IMR-90 (cell line): ENCODE results near the gene LTBP1. TPM values are rescaled to one million over a fixed set of nuclear protein-coding genes. Genes with fewer than 3 reads are reported as not detected.

Source experiments
- ATAC-seq: fragments of 200-7000 bp; cut with Tn5 transposase; 2 replicates; pipeline ENCODE4 v1.9.1; 2020; ENCODE audit warnings: low read depth, mild to moderate bottlenecking, moderate library complexity
- BruUV-seq: library from RNA; stranded (reverse); fragments of 400-500 nt; replicated peaks from 2 replicates; lab custom pipeline; 2021; lab: Mats Ljungman, UMichigan
- CTCF ChIA-PET: fragments of 300-600 bp; formaldehyde crosslinking; extraction: SDS; loops from one replicate; lab custom pipeline; 2021; ENCODE audit warnings: antibody characterized with exemption; lab: Yijun Ruan, JAX
- POLR2A ChIA-PET: fragments of 300-600 bp; sonication (Branson Sonifier 250); formaldehyde crosslinking; loops from one replicate; lab custom pipeline; 2022; ENCODE audit warnings: antibody characterized with exemption; ENCODE audit not compliant: unreplicated experiment; lab: Charles Lee
- DNase-seq: peaks from one replicate; pipeline ENCODE4 v3.0.0; 2013
- H2AFZ ChIP-seq: replicated peaks from 2 replicates; pipeline ENCODE3; 2013; ENCODE audit warnings: low read length, mild to moderate bottlenecking; ENCODE audit not compliant: poor library complexity
- H2AK5ac ChIP-seq: 2 replicates; pipeline ENCODE4 v1.6.1; 2013; ENCODE audit warnings: low read depth, low read length, inconsistent platforms
- H2AK9ac ChIP-seq: replicated peaks from 2 replicates; pipeline ENCODE3; 2013; ENCODE audit warnings: mild to moderate bottlenecking, low read depth, low read length, moderate library complexity; ENCODE audit not compliant: poor library complexity
- H2BK120ac ChIP-seq: 2 replicates; pipeline ENCODE4 v1.6.1; 2013; ENCODE audit warnings: low read depth, low read length, inconsistent platforms
- H2BK15ac ChIP-seq: 3 replicates; pipeline ENCODE4 v1.6.1; 2013; ENCODE audit warnings: low read depth, low read length, inconsistent platforms
- H2BK20ac ChIP-seq: 2 replicates; pipeline ENCODE4 v1.6.1; 2013; ENCODE audit warnings: low read depth, mild to moderate bottlenecking, inconsistent platforms, low read length, moderate library complexity
- H2BK5ac ChIP-seq: 2 replicates; pipeline ENCODE4 v1.6.1; 2013; ENCODE audit warnings: mild to moderate bottlenecking, low read depth, low read length, inconsistent platforms; ENCODE audit not compliant: poor library complexity, severe bottlenecking
- H3K14ac ChIP-seq: replicated peaks from 2 replicates; pipeline ENCODE4 v1.6.1; 2013; ENCODE audit warnings: low read depth, low read length, inconsistent platforms
- H3K18ac ChIP-seq: 2 replicates; pipeline ENCODE4 v1.6.1; 2013; ENCODE audit warnings: low read depth, low read length, control low read depth
- H3K23ac ChIP-seq: 2 replicates; pipeline ENCODE4 v1.6.1; 2013; ENCODE audit warnings: low read depth, low read length, inconsistent platforms
- H3K27ac ChIP-seq: 2 replicates; pipeline ENCODE4 v1.5.1; 2013; ENCODE audit warnings: mild to moderate bottlenecking, control low read depth, low read length; ENCODE audit not compliant: insufficient read depth
- H3K27me3 ChIP-seq: 2 replicates; pipeline ENCODE4 v1.6.1; 2013; ENCODE audit warnings: low read length; ENCODE audit not compliant: control insufficient read depth, insufficient read depth
- H3K36me3 ChIP-seq: 2 replicates; pipeline ENCODE4 v1.6.1; 2013; ENCODE audit warnings: low read length, mixed read lengths; ENCODE audit not compliant: control insufficient read depth, insufficient read depth
- H3K4ac ChIP-seq: 2 replicates; pipeline ENCODE4 v1.6.1; 2013; ENCODE audit warnings: low read depth, low read length, inconsistent platforms
- H3K4me1 ChIP-seq: 2 replicates; pipeline ENCODE4 v1.6.1; 2013; ENCODE audit warnings: low read length, mixed read lengths; ENCODE audit not compliant: control insufficient read depth, insufficient read depth
- H3K4me2 ChIP-seq: 2 replicates; pipeline ENCODE4 v1.6.1; 2013; ENCODE audit warnings: low read depth, mild to moderate bottlenecking, control low read depth, low read length, moderate library complexity
- H3K4me3 ChIP-seq: 2 replicates; pipeline ENCODE4 v1.5.1; 2013; ENCODE audit warnings: low read depth, mild to moderate bottlenecking, control low read depth, low read length, moderate library complexity; ENCODE audit not compliant: insufficient read depth
- H3K56ac ChIP-seq: 2 replicates; pipeline ENCODE4 v1.6.1; 2013; ENCODE audit warnings: low read length, inconsistent platforms; ENCODE audit not compliant: insufficient read depth; ENCODE audit errors: extremely low read depth
- H3K79me1 ChIP-seq, 2 experiments: 2 replicates each; pipeline ENCODE4 v1.6.1; 2013; ENCODE audit warnings: low read length in 2 of 2, inconsistent platforms in 1 of 2, low read depth in 1 of 2
- H3K9ac ChIP-seq: 2 replicates; pipeline ENCODE4 v1.6.1; 2013; ENCODE audit warnings: low read depth, low read length, control low read depth
- H3K9me1 ChIP-seq: 2 replicates; pipeline ENCODE4 v1.6.1; 2013; ENCODE audit warnings: low read length, inconsistent platforms; ENCODE audit not compliant: insufficient read depth
- H3K9me3 ChIP-seq: 2 replicates; pipeline ENCODE4 v1.6.1; 2013; ENCODE audit warnings: low read length; ENCODE audit not compliant: control insufficient read depth, insufficient read depth
- H4K20me1 ChIP-seq: 2 replicates; pipeline ENCODE4 v1.6.1; 2013; ENCODE audit warnings: low read length, inconsistent platforms; ENCODE audit not compliant: insufficient read depth
- H4K5ac ChIP-seq: 2 replicates; pipeline ENCODE4 v1.6.1; 2013; ENCODE audit warnings: mild to moderate bottlenecking, low read depth, low read length, control low read depth
- H4K8ac ChIP-seq, 2 experiments: 2 replicates each; pipeline ENCODE4 v1.6.1; 2013; ENCODE audit warnings: low read depth in 2 of 2, low read length in 2 of 2, control low read depth in 1 of 2, inconsistent platforms in 1 of 2
- H4K91ac ChIP-seq: 2 replicates; pipeline ENCODE4 v1.6.1; 2013; ENCODE audit warnings: low read depth, low read length, inconsistent platforms; ENCODE audit not compliant: insufficient read depth
- CHD1 ChIP-seq: IDR thresholded peaks from 2 replicates; pipeline ENCODE4 v1.6.1; 2012; ENCODE audit warnings: low read depth, low read length, improper control_type of control experiment
- SMC3 ChIP-seq: fragments of 150-350 bp; IDR thresholded peaks from 2 replicates; pipeline ENCODE4 v1.6.1; 2016; ENCODE audit warnings: low read depth, mild to moderate bottlenecking, antibody characterized with exemption, low read length, moderate library complexity
- WGBS, 2 experiments: methylation state at CpG; one replicate each; pipeline versions ENCODE4 v1.1.5 to v1.1.7; 2013; ENCODE audit warnings: missing lambda C conversion rate in 2 of 2; ENCODE audit not compliant: insufficient read length in 1 of 2; ENCODE audit errors: extremely low coverage in 2 of 2; 5-methylcytosine and 5-hydroxymethylcytosine counted together
- dilution Hi-C: fragments of 300-500 bp; cut with HindIII; formaldehyde crosslinking; loops from one replicate; pipeline ENCODE4 v1.14.3; 2018; ENCODE audit warnings: low sequenced_read_pairs; ENCODE audit not compliant: unreplicated experiment
- in situ Hi-C: fragments of 300-500 bp; cut with MboI; formaldehyde crosslinking; loops from 3 replicates; pipeline ENCODE4 v1.14.3; 2019; ENCODE audit warnings: low sequenced_read_pairs, inconsistent platforms, mixed read lengths
- intact Hi-C: fragments of 100-400 bp; cut with micrococcal nuclease; formaldehyde crosslinking; loops from 2 replicates; pipeline ENCODE4 v1.10.0; 2022
- polyA plus RNA-seq, 3 experiments: library from polyadenylated mRNA; depleted of rRNA; stranded (reverse); fragments of >200 nt; gene quantifications; 2 replicates each; pipeline ENCODE4 v1.2.3, GENCODE V29; 2012; ENCODE audit warnings: low replicate concordance in 1 of 3
- total RNA-seq: library from RNA; depleted of rRNA; stranded (reverse); fragments of >200 nt; gene quantifications from 2 replicates; pipeline ENCODE4 v1.2.3, GENCODE V29; 2012

The LTBP1 gene
- total and polyA plus RNA-seq, 2 of the 4 experiments (the other 2 are of a cell fraction) = 235 to 326 TPM

DNA sequence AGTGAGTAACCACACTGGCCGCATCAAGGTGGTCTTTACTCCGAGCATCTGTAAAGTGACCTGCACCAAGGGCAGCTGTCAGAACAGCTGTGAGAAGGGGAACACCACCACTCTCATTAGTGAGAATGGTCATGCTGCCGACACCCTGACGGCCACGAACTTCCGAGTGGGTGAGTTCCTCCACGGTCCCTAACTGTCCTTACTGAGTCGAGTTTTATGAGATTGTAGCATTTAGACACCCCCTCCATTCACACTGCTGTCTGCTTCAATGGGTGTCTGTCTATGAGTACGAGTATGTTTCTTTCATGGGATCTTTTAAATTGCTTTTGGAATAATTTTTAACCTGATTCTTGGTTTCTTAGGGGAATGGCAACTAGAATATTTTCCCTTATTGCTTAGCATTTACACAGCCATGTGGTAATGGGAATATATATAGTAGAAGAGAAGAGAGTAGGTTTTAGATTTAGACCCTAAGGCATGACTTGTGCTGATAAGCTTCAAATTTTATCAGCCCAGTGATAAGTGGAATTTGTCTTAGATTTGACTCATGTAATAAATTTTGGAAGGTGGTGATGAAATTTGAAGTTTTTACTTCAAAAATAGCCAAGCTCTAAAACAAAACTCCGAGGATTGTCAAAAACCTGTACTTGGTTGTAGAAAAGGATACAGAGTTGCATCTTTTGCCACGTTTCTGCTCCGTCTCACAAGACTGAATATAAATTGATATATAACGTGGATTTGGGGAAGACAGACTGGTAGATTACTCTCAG lies 188.2 kb downstream of the LTBP1 start:
- WGBS, 2 experiments = no CpG with 5 or more reads among the region's 13 CpGs
- CTCF ChIA-PET = interaction anchor here (0.7 to 1.1 kb wide), 4 partner anchors 24 to 197 kb away, joined by 3 read pairs; no protein-coding TSS in a partner anchor
- Histone ChIP-seq H3K9me3 (no peaks in the 10 kb centered on the region), H2BK20ac (peak overlapping the region; percentile 89), H3K27ac (peak overlapping the region; percentile 92), H3K4me3 (peak overlapping the region; percentile 74), H3K36me3 (peaks cover 7% of the 10 kb centered on the region), H3K4ac (peak overlapping the region; percentile 99), H2BK120ac (peak overlapping the region; percentile 99), H4K5ac (peak overlapping the region; percentile 92), H3K4me2 (peak overlapping the region; percentile 84), H4K91ac (peak overlapping the region; percentile 99), H3K4me1 (peaks cover 23% of the 10 kb centered on the region), H2BK5ac (peak overlapping the region; percentile 97), H2AFZ (peak overlapping the region; percentile 68), H3K9ac (peak overlapping the region; percentile 92), H3K23ac (peak overlapping the region; percentile 100), H3K56ac (peak overlapping the region; percentile 91), H4K8ac (peak overlapping the region; percentile 71 to 94), H3K27me3 (no peaks in the 10 kb centered on the region), H2BK15ac (peak overlapping the region; percentile 80; the same call in 2 of the 3 replicates), H3K18ac (peak overlapping the region; percentile 80), H3K14ac (peak overlapping the region; percentile 99), H2AK5ac (peak overlapping the region; percentile 97), H4K20me1 (peaks cover 8% of the 10 kb centered on the region; the same call in 1 of the 2 replicates), H3K9me1 (peaks cover 19% of the 10 kb centered on the region), H2AK9ac (peak overlapping the region; percentile 91), H3K79me1 (peaks cover 21 to 61% of the 10 kb centered on the region in 2 experiments)
- ATAC-seq (peak; percentile 18), DNase-seq (no peak)
- dilution Hi-C loops = no loop called here
- POLR2A ChIA-PET = no interaction called here
- TF ChIP-seq CHD1 (peak; percentile 13; the same call in 1 of the 2 replicates), SMC3 (no peak)
- in situ Hi-C loops = loop anchor here (10.0 kb wide), 1 partner anchor 190 kb away; the partner anchor contains the start of gene LTBP1
- TSS peak; percentile 84 for BruUV-seq
- intact Hi-C loops = loop anchor here (1.0 to 10.0 kb wide), 10 partner anchors 30 to 450 kb away; partner anchors contain the start of gene LTBP1
